SIG-M5 treated with dmso at 0.1 percent for 504 hours (cell line): ENCODE results near the gene GFOD1.
"Not testable (repeated sequence)": the region's sequence is repeated elsewhere in the genome, so short reads cannot be mapped to it uniquely, and the experiment has no call there.

Source experiments
- DNase-seq: peaks from one replicate; lab custom pipeline; 2025; ENCODE audit not compliant: unreplicated experiment; lab: John Stamatoyannopoulos, UW

The GFOD1 gene

GRCh38 chr6:13407709-13408695 lies 79.4 kb downstream of the GFOD1 start:
- peak; percentile 98 for DNase-seq

GRCh38 chr6:13407368-13407708 lies 80.1 kb downstream of the GFOD1 start:
- DNase-seq, result no peak

GRCh38 chr6:13406781-13407180 lies 80.6 kb downstream of the GFOD1 start:
- DNase-seq, result peak; percentile 65

- peak; percentile 10 for DNase-seq
These were observed 81.4 kb downstream of the GFOD1 start for GRCh38 chr6:13405961-13406477.

- DNase-seq, result no peak
These were observed 82.5 kb downstream of the GFOD1 start for GRCh38 chr6:13404892-13405254.

- DNase-seq, result peak; percentile 92
These were observed 83.0 kb downstream of the GFOD1 start for GRCh38 chr6:13404228-13404891.

GRCh38 chr6:13402711-13403110 lies 84.7 kb downstream of the GFOD1 start:
- DNase-seq, result no peak

- no peak for DNase-seq
These were observed 86.6 kb downstream of the GFOD1 start for GRCh38 chr6:13400772-13401171.

GRCh38 chr6:13398421-13398994 lies 88.9 kb downstream of the GFOD1 start:
- DNase-seq, result no peak

- DNase-seq, result no peak
These were observed 89.4 kb downstream of the GFOD1 start for GRCh38 chr6:13398069-13398381.

GRCh38 chr6:13397359-13398068 lies 89.9 kb downstream of the GFOD1 start:
- peak; percentile 41 for DNase-seq

GRCh38 chr6:13396241-13396792 lies 91.1 kb downstream of the GFOD1 start:
- DNase-seq, result no peak

GRCh38 chr6:13395272-13396237 lies 91.8 kb downstream of the GFOD1 start:
- DNase-seq, result peak; percentile 30

GRCh38 chr6:13392462-13392861 lies 94.9 kb downstream of the GFOD1 start:
- DNase-seq, result no peak

- DNase-seq, result no peak
These were observed 95.9 kb downstream of the GFOD1 start for GRCh38 chr6:13391537-13391936.

GRCh38 chr6:13390658-13391057 lies 96.7 kb downstream of the GFOD1 start:
- no peak for DNase-seq

- DNase-seq, result not testable (repeated sequence)
These were observed 98.2 kb downstream of the GFOD1 start for GRCh38 chr6:13389237-13389636.

- not testable (repeated sequence) for DNase-seq
These were observed 98.6 kb downstream of the GFOD1 start for GRCh38 chr6:13388769-13389168.

GRCh38 chr6:13384966-13385365 lies 102.4 kb downstream of the GFOD1 start:
- no peak for DNase-seq

GRCh38 chr6:13384506-13384905 lies 102.9 kb downstream of the GFOD1 start:
- no peak for DNase-seq
